Measurements from ENCODE around the gene GALE.

DNA sequence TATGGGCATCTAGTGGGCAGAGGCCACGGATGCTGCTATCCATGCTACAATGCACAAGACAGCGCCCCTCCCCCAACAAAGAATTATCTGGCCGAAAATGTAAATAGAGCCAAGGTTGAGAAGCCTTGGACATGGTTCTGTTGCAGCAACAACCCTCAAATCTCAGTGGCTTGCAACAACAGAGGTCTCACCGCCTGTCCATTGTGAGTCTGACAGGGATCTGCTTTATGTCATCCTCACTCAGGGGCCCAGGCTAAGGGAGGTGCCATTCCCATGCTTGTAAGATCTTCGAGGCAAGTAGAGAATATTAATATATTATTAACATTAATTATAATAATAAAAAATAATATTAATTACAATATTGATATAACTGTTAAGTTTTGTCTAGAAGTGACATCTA, 31.8 kb downstream of the GALE start:
- no peak for TF ChIP-seq CBX2 (IDR thresholded peaks at IDR 0.05; ENCODE audit: borderline replicate concordance, low read depth)
- TF ChIP-seq, protein P1, sequence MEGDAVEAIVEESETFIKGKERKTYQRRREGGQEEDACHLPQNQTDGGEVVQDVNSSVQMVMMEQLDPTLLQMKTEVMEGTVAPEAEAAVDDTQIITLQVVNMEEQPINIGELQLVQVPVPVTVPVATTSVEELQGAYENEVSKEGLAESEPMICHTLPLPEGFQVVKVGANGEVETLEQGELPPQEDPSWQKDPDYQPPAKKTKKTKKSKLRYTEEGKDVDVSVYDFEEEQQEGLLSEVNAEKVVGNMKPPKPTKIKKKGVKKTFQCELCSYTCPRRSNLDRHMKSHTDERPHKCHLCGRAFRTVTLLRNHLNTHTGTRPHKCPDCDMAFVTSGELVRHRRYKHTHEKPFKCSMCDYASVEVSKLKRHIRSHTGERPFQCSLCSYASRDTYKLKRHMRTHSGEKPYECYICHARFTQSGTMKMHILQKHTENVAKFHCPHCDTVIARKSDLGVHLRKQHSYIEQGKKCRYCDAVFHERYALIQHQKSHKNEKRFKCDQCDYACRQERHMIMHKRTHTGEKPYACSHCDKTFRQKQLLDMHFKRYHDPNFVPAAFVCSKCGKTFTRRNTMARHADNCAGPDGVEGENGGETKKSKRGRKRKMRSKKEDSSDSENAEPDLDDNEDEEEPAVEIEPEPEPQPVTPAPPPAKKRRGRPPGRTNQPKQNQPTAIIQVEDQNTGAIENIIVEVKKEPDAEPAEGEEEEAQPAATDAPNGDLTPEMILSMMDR (IDR thresholded peaks at IDR 0.05) = no peak
